Activated T-helper 2 cell treated with anti-CD3 and anti-CD28 coated beads, Interferon-gamma antibody, Interleukin-2, Interleukin-4, amounts not matched to agents 10 μg/mL and 5 μg/mL and 100 μg/mL, durations not matched to agents 14 hours and 24 hours and 36 hours (primary cell): Measurements from ENCODE around the gene SND1. TPM values are rescaled to one million over a fixed set of nuclear protein-coding genes. Genes with fewer than 3 reads are reported as not detected.

ENCODE experiments used
- DNase-seq: peaks from one replicate; pipeline ENCODE4 v3.0.0; 2021; ENCODE audit warnings: low spot score
- H3K27ac Mint-ChIP-seq: one replicate; pipeline ENCODE4 v1.8.0; 2021; ENCODE audit warnings: mixed read lengths
- H3K27me3 Mint-ChIP-seq: one replicate; pipeline ENCODE4 v1.8.0; 2021; ENCODE audit warnings: low read depth, mixed read lengths
- H3K36me3 Mint-ChIP-seq: one replicate; pipeline ENCODE4 v1.8.0; 2021; ENCODE audit warnings: low read depth, mixed read lengths
- H3K4me1 Mint-ChIP-seq: one replicate; pipeline ENCODE4 v1.8.0; 2021; ENCODE audit warnings: low read depth, mixed read lengths
- H3K4me3 Mint-ChIP-seq: one replicate; pipeline ENCODE4 v1.8.0; 2021; ENCODE audit warnings: low read depth, mild to moderate bottlenecking, moderate library complexity, mixed read lengths
- H3K9me3 Mint-ChIP-seq: one replicate; pipeline ENCODE4 v1.8.0; 2021; ENCODE audit warnings: mixed read lengths
- intact Hi-C: fragments of 100-400 bp; cut with micrococcal nuclease; formaldehyde crosslinking; loops from one replicate; pipeline ENCODE4 v1.15.1; 2023
- total RNA-seq: library from RNA; stranded (reverse); gene quantifications from 2 replicates; pipeline ENCODE4 v1.2.3, GENCODE V29; 2022

SND1 gene
- total RNA-seq, 1 donor from 2014 or later: 311 TPM

DNA sequence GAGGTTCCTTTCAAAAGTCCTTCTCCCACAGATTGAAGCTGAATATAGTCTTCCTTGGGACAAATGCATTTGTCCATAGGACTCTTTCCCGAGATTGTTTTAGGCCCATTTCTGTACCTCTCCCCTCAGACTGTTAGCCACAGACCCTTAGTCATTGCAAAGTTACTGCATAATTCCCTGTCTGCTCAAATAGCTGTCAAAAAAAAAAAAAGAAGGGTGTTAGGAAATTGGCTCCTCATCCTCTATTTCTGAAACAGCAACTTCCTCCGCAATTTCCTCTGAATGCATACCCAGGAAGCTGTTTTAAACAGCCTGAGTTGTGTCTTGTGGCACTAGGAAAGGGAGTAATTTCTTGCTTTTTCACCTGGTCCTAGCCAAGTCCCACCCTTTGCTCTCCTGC lies 373.8 kb downstream of the SND1 start:
- intact Hi-C loops: no loop called here
- no peak overlapping the region for H3K27ac Mint-ChIP-seq
- H3K36me3 Mint-ChIP-seq: peaks cover 23% of the 10 kb centered on the region
- peaks cover 12% of the 10 kb centered on the region for H3K27me3 Mint-ChIP-seq
- H3K9me3 Mint-ChIP-seq: no peaks in the 10 kb centered on the region
- DNase-seq: no peak
- H3K4me3 Mint-ChIP-seq: no peak overlapping the region
- peaks cover 7% of the 10 kb centered on the region for H3K4me1 Mint-ChIP-seq

DNA sequence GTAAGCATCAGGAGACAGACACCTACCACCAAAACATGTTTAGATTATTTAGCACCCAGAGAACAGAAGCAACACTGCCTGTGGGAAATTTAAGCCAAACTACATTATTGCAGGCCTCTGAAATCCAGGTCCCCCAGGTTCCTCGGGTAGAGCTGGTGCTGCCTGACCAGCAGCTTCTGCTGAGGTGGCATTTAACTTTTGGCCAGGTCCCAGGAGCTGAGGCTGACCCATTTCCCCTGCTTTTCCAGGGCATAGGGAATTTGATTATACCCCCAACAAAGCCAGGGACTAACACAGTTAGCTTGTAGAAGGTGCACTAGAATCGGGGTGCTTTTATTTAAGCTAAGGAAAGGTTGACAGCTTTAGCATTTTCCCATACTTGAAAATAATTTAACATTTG lies 374.6 kb downstream of the SND1 start:
- Mint-ChIP-seq H3K4me3 (no peak overlapping the region), H3K27ac (no peak overlapping the region), H3K9me3 (no peaks in the 10 kb centered on the region), H3K36me3 (peaks cover 19% of the 10 kb centered on the region), H3K27me3 (peaks cover 12% of the 10 kb centered on the region), H3K4me1 (no peaks in the 10 kb centered on the region)
- intact Hi-C loops: no loop called here
- DNase-seq: no peak

DNA sequence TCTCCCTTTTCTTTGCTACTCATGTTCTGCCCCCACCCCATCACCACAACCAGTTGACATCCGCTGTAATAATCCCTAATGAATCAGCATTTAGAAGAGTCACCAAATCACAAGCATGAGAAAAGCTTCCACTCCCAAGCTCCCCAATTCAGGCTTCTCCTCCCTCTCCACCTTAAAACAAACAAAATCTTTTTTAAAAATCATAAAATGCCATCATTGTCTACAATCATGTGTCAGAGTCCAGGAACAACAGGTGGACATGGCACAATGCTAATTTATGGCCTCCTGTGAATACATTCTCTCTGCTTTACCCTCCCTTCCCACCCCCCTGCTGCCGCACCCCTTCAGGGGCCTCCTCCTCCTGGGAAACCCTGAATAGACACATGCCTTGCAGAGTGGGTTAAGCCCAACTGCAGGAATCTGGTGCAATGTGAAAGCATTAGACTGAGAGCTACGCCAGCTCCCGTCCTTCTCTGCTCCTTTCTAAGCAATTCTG lies 375.5 kb downstream of the SND1 start:
- DNase-seq: no peak
- Mint-ChIP-seq H3K4me1 (no peaks in the 10 kb centered on the region), H3K9me3 (no peaks in the 10 kb centered on the region), H3K27ac (no peak overlapping the region), H3K27me3 (peaks cover 14% of the 10 kb centered on the region), H3K36me3 (peaks cover 19% of the 10 kb centered on the region), H3K4me3 (no peak overlapping the region)
- intact Hi-C loops: no loop called here

DNA sequence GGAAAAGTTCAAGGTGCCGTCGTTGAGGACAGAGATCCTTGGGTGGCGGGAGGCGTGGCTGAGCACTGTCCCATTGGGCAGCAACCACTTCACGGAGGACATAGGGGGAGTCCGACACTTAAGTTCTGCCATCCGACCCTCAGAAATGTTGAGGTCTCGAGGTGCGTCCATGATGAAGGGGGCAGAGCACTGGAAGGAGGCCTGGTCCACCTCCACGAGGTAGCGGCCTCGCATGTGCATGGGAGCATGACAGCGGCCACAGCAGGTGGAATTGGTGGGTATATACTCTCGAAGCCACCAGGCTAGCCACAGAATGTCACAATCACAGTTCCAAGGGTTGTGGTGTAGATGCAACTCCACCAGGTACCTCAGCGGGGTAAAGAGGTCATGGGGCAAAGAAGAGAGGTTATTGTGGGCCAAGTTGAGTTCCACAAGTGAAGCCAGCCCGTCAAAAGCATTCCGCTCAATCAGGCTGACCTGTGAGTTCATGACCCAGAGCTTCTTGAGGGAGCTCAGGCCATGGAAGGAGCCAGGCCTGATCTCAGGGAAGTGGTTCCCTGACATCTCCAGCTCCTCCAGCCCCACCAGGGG lies 377.5 kb downstream of the SND1 start:
- Mint-ChIP-seq H3K9me3 (no peaks in the 10 kb centered on the region), H3K4me1 (peaks cover 3% of the 10 kb centered on the region), H3K27me3 (peaks cover 20% of the 10 kb centered on the region), H3K27ac (no peak overlapping the region), H3K36me3 (peaks cover 24% of the 10 kb centered on the region), H3K4me3 (peak overlapping the region; percentile 37)
- intact Hi-C loops: no loop called here
- DNase-seq: no peak

DNA sequence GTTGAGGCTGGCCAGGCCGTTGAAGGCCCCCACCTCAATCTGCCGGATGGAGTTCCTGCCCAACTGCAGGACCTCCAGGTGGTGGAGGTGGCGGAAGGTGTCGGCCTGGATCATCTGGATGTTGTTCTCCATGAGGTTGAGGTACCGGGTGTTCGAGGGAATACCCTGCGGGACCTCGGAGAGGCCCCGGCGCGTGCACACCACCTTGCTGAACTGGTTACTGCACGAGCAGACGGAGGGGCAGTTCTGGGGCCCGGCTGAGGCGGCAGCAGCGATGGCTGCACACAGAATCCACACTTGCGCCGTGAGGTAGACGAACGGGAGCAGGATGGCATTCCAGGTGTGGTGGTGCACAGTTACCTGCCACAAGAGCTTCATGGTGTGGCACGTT lies 378.3 kb downstream of the SND1 start:
- Mint-ChIP-seq H3K4me3 (peak overlapping the region; percentile 68), H3K36me3 (peaks cover 28% of the 10 kb centered on the region), H3K9me3 (no peaks in the 10 kb centered on the region), H3K4me1 (peaks cover 3% of the 10 kb centered on the region), H3K27me3 (peaks cover 20% of the 10 kb centered on the region), H3K27ac (no peak overlapping the region)
- intact Hi-C loops: loop anchor here (5.0 kb wide), 1 partner anchor 173 kb away; no protein-coding TSS in a partner anchor
- DNase-seq: no peak

DNA sequence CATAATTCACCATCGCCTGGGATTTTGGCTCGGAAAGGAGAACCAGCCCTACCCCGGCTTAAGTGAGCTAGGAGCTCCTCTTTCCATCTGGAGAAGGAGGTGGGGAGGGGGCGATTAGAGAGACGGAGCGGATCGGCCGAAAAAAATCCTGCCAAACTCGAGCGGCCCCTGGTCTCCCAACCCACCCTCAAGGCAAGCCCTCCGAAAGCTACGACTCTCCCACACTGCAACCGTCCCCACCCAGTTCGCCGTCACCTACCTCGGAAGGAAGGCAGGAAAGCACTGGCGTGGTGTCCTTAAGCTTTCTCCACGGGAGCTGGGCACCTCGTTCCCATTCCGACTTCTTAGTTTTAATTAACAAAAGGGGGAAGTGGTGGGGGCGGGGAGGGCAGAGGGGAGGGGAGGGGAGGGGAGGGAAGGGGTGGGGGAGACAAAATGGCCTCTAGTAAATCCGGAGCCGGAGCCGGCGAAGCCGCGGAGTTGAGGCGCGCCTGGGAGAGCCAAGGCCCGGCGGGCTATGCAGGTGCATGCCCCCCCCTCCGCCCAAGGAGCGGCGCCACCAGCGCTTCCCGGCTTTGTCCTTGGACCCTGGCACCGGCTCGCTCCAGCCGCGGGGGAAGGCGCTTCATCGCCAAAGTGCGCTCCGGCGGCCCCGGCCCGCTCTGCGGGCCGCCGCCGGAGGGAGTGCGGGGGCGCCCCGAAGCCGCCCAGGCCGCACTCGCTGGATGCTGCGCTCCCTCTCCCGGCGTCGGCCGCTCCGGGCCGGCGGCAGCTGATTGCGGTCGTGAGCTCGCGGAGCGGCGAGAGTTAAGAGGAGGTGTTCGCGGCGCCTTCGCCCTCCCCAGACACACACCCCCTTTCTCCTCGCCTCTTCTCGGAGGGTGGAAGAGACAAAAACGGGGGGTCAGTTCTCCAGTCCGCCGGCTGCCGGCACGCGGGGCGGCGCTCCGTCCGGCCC lies 378.9 kb downstream of the SND1 start, which contains the start of gene LRRC4:
Gene LRRC4 (minus strand): TSS at position 784 of the 958 bp plus-strand sequence. CDS start 797 bp downstream, outside the sequence.
- Mint-ChIP-seq H3K4me3 (peak within 1 kb of the TSS; percentile 78), H3K27me3 (peaks cover 20% of the 10 kb centered on the region), H3K27ac (no peak within 1 kb of the TSS), H3K9me3 (no peaks in the 10 kb centered on the region), H3K4me1 (peaks cover 3% of the 10 kb centered on the region), H3K36me3 (peaks cover 28% of the 10 kb centered on the region)
- no peak for DNase-seq
- intact Hi-C loops: loop anchor here (5.0 kb wide), 1 partner anchor 174 kb away; no protein-coding TSS in a partner anchor

DNA sequence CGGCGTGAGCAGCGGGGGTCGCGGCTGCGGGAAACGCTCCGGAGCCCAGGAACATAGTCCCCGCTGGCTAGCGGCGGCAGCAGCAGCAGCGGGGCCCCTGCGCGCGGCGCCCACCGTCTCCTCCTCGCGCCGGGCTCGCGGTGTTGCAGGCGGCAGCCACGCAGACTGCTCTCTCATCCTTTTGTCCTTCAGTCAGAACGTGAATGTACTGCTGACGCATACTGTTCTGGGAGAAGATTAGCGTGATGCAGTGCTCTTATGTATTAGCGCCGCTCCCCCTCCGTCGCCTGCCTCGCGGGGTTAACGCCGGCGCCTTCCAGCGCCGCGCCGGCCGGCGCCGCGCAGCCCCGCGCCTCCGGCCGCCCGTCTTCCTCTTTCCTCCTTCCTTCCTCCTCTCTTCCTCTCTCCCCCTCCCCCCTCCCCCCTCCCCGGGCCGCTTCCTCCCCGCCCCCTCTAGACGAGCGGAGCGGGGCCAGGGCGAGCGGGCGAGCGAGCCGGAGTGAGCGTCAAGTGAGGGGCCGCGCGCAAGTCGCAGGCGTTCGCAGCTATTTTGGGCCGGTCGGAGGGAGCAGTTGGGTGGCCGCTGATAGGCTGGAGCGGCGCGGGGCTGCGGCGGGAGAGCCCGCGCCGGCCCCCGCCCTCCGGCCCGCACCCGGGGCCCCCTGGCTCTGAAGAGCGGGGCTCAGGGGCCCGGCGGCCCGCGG lies 380.1 kb downstream of the SND1 start:
- Mint-ChIP-seq H3K27me3 (peaks cover 20% of the 10 kb centered on the region), H3K4me3 (peak overlapping the region; percentile 78), H3K4me1 (peaks cover 3% of the 10 kb centered on the region), H3K27ac (no peak overlapping the region), H3K9me3 (no peaks in the 10 kb centered on the region), H3K36me3 (peaks cover 28% of the 10 kb centered on the region)
- DNase-seq: peak; percentile 31
- intact Hi-C loops: loop anchor here (5.0 kb wide), 1 partner anchor 175 kb away; no protein-coding TSS in a partner anchor

DNA sequence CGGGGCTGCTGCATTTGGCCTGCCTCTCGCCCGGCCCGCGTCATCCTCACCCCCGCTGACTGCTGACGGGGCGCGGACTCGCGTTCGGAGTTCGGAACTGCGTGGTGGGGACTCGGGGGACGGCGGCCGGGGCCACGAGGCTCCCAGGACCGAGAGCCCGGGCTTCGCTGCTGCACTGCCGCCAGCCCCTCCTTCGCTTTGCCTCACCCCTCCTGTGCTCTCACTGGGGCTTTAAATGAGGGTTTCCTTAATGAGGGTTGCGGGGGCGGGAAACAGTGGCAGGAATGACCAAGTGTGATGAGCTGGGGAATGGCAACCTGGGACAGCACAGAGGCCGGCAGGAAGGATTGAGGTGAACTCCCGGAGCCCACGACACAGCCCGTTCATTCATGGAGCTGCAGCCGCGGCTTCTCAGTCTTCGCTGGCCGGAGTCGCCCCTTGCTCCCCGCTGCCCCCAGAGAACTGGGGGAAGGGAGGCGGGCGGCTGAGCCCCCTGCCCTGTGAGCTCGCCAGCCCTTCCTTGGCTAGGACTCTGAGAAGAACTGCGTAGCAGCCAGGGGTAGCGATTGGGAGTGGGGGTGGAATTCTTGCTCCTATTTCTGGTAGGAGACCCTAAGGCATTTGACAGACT lies 380.7 kb downstream of the SND1 start:
- Mint-ChIP-seq H3K27me3 (peaks cover 20% of the 10 kb centered on the region), H3K9me3 (no peaks in the 10 kb centered on the region)

DNA sequence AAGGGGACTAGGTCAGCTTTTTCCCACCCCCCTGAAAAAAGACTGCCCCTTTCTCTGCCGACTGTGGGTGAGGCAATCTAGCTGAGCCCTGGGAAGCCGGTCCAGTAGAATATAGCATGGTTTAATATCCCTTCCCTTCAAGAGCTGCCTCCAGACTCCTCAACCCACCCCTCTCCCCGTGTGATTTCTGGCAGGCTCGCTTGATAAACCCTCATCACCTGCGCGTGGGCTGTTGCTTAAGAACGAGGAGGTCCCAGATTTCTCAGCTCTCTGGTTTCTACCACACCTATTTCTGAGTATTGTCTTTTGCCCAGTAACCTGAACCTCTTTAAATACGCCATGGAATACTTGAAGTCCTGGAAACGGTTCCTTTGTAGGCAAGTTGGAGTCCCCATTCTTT lies 381.3 kb downstream of the SND1 start:
- Mint-ChIP-seq H3K4me3 (no peak overlapping the region), H3K36me3 (peaks cover 28% of the 10 kb centered on the region), H3K4me1 (peaks cover 3% of the 10 kb centered on the region), H3K9me3 (no peaks in the 10 kb centered on the region), H3K27me3 (peaks cover 20% of the 10 kb centered on the region), H3K27ac (no peak overlapping the region)
- no peak for DNase-seq
- intact Hi-C loops: loop anchor here (5.0 kb wide), 1 partner anchor 176 kb away; no protein-coding TSS in a partner anchor

More for the DNA sequence above, 380.7 kb downstream of the SND1 start:
- Mint-ChIP-seq H3K36me3 (peaks cover 28% of the 10 kb centered on the region), H3K4me3 (no peak overlapping the region), H3K27ac (no peak overlapping the region), H3K4me1 (peaks cover 3% of the 10 kb centered on the region)
- intact Hi-C loops: loop anchor here (5.0 kb wide), 1 partner anchor 175 kb away; no protein-coding TSS in a partner anchor
- no peak for DNase-seq

DNA sequence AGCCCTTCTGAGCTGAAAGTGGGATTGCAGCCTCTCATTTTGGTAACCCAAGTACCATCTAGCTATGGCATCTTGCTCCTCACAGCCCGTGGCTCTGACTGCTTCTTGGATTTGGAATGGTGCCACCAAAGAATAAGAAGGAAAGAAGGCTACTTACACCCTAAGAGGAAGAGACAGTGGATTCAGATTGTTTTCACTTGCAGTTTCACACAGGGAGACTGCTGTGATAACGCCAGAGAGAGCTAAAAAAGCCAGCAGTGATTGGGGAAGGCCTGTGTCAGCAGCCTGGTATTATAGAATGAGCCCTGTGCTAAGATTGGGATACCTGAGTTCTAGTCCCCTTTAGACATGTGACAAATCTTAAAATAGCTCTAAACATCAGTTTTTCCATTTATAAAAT lies 382.8 kb downstream of the SND1 start:
- no peak for DNase-seq
- Mint-ChIP-seq H3K36me3 (peaks cover 15% of the 10 kb centered on the region), H3K4me3 (no peak overlapping the region), H3K27ac (no peak overlapping the region), H3K27me3 (peaks cover 15% of the 10 kb centered on the region), H3K4me1 (peaks cover 3% of the 10 kb centered on the region), H3K9me3 (no peaks in the 10 kb centered on the region)
- intact Hi-C loops: loop anchor here (5.0 kb wide), 1 partner anchor 178 kb away; no protein-coding TSS in a partner anchor

DNA sequence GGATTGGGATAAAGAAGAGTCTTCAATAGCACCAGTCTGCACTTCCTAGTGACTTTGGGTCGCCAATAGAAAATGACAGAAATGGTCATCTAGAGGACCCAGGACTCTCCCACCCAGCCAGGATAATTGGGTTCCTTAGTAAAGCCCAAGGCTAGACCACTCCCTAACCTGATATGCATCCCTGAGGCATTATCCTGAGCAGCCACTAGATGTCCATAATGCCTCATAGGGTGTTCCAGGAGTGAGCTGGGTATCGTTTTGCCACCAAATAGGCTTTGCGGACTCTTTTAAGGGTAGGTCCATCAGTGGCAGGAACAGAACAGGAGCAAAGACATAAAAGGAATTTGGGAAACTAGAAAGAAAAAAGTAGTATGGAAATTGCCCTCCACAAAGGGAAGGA lies 383.7 kb downstream of the SND1 start:
- Mint-ChIP-seq H3K27me3 (peaks cover 9% of the 10 kb centered on the region), H3K4me3 (no peak overlapping the region), H3K36me3 (peaks cover 9% of the 10 kb centered on the region), H3K9me3 (no peaks in the 10 kb centered on the region), H3K4me1 (peaks cover 3% of the 10 kb centered on the region), H3K27ac (no peak overlapping the region)
- intact Hi-C loops: no loop called here
- no peak for DNase-seq
